ENCODE data around the gene TSC22D1. TPM values are rescaled to one million over a fixed set of nuclear protein-coding genes. Genes with fewer than 3 reads are reported as not detected.
"Not testable (repeated sequence)": the region's sequence is repeated elsewhere in the genome, so short reads cannot be mapped to it uniquely, and the experiment has no call there.

The TSC22D1 gene
- polyA plus RNA-seq, 1 donor (not counting 4 experiments of a cell fraction or from before 2014, with no cell fraction given) = 177 TPM

- Histone ChIP-seq H3K36me3 (ENCODE audit: control insufficient read depth in 2 of 2, extremely low read depth in 1 of 2, insufficient read depth in 2 of 2, low read length in 2 of 2) (no peaks in the 10 kb centered on the region), H3K4me3 (ENCODE audit: control insufficient read depth in 2 of 3, extremely low read depth in 1 of 3, insufficient read depth in 2 of 3, low read depth in 1 of 3, low read length in 3 of 3) (no peak overlapping the region), H3K4me1 (ENCODE audit: control insufficient read depth, extremely low read depth, insufficient read depth, low read length) (no peaks in the 10 kb centered on the region), H4K20me1 (ENCODE audit: control insufficient read depth, extremely low read depth, insufficient read depth, low read length) (no peaks in the 10 kb centered on the region), H3K9me3 (ENCODE audit: control insufficient read depth, low read depth, low read length) (no peaks in the 10 kb centered on the region), H3K9ac (ENCODE audit: control insufficient read depth, extremely low read depth, insufficient read depth, low read length) (no peak overlapping the region), H3K79me2 (ENCODE audit: control insufficient read depth, insufficient read depth, low read length) (no peaks in the 10 kb centered on the region), H3K9me1 (ENCODE audit: control insufficient read depth, extremely low read depth, insufficient read depth, low read length) (no peaks in the 10 kb centered on the region), H2AFZ (ENCODE audit: control insufficient read depth, low read length) (no peak overlapping the region), H3K4me2 (ENCODE audit: control insufficient read depth, extremely low read depth, insufficient read depth, low read depth, low read length) (no peak overlapping the region), H3K27ac (ENCODE audit: control insufficient read depth, insufficient read depth, low read length) (no peak overlapping the region), H3K27me3 (ENCODE audit: control insufficient read depth, extremely low read depth, insufficient read depth, low read length) (no peaks in the 10 kb centered on the region)
- DNase-seq (ENCODE audit: low read depth, low spot score) (no peak), FAIRE-seq (peak; percentile 51)
- dilution Hi-C loops (cut with MboI; ENCODE audit: extremely low pct_ligation_motif_present, low sequenced_read_pairs) = no loop called here
- TF ChIP-seq EZH2 (IDR thresholded peaks at IDR 0.05; ENCODE audit: low read length) = no peak
- TF ChIP-seq CTCF (optimal IDR thresholded peaks at IDR 0.05 in 1 of 3, IDR thresholded peaks at IDR 0.05 in 1 of 3, conservative IDR thresholded peaks at IDR 0.05 in 1 of 3; ENCODE audit: extremely low read depth in 1 of 3, insufficient read depth in 2 of 3, low read length in 3 of 3) = no peak
Measured at GRCh38 chr13:44601586-44601985, 25.5 kb upstream of the TSC22D1 start.

GRCh38 chr13:44593861-44594592 lies 17.9 kb upstream of the TSC22D1 start:
- dilution Hi-C loops (cut with MboI; ENCODE audit: extremely low pct_ligation_motif_present, low sequenced_read_pairs); H3K9me1 ChIP-seq (ENCODE audit: control insufficient read depth, extremely low read depth, insufficient read depth, low read length); H3K36me3 ChIP-seq (ENCODE audit: control insufficient read depth in 2 of 2, extremely low read depth in 1 of 2, insufficient read depth in 2 of 2, low read length in 2 of 2); H3K9ac ChIP-seq (ENCODE audit: control insufficient read depth, extremely low read depth, insufficient read depth, low read length); H2AFZ ChIP-seq (ENCODE audit: control insufficient read depth, low read length); H3K27me3 ChIP-seq (ENCODE audit: control insufficient read depth, extremely low read depth, insufficient read depth, low read length); H3K4me2 ChIP-seq (ENCODE audit: control insufficient read depth, extremely low read depth, insufficient read depth, low read depth, low read length); DNase-seq (ENCODE audit: low read depth, low spot score); H3K79me2 ChIP-seq (ENCODE audit: control insufficient read depth, insufficient read depth, low read length); FAIRE-seq; H3K4me3 ChIP-seq (ENCODE audit: control insufficient read depth in 2 of 3, extremely low read depth in 1 of 3, insufficient read depth in 2 of 3, low read depth in 1 of 3, low read length in 3 of 3); H3K27ac ChIP-seq (ENCODE audit: control insufficient read depth, insufficient read depth, low read length); H3K4me1 ChIP-seq (ENCODE audit: control insufficient read depth, extremely low read depth, insufficient read depth, low read length); H4K20me1 ChIP-seq (ENCODE audit: control insufficient read depth, extremely low read depth, insufficient read depth, low read length); H3K9me3 ChIP-seq (ENCODE audit: control insufficient read depth, low read depth, low read length): not testable (repeated sequence)

Measured in keratinocyte (primary cell).